ENCODE data around the gene ZNF101. TPM values are rescaled to one million over a fixed set of nuclear protein-coding genes. Genes with fewer than 3 reads are reported as not detected.

The ZNF101 gene
- total RNA-seq, 1 donor from 2014 or later: 6.2 TPM

- peak; percentile 92 for DNase-seq (ENCODE audit: low spot score)
- Mint-ChIP-seq H3K4me1 (ENCODE audit: low read depth) (peaks cover 13% of the 10 kb centered on the region), H3K9me3 (ENCODE audit: low read depth) (no peaks in the 10 kb centered on the region), H3K36me3 (ENCODE audit: low read depth) (no peaks in the 10 kb centered on the region), H3K4me3 (ENCODE audit: unreplicated experiment) (peak overlapping the region; percentile 72), H3K27me3 (ENCODE audit: low read depth) (no peaks in the 10 kb centered on the region), H3K27ac (ENCODE audit: unreplicated experiment) (peak overlapping the region; percentile 18)
- no peak for TF ChIP-seq CTCF (IDR thresholded peaks at IDR 0.05)
Observed at GRCh38 chr19:19626516-19627472, 41.8 kb upstream of the ZNF101 start.

- H3K27me3 Mint-ChIP-seq (ENCODE audit: low read depth): no peaks in the 10 kb centered on the region
- H3K36me3 Mint-ChIP-seq (ENCODE audit: low read depth): peaks cover 1% of the 10 kb centered on the region
- peaks cover 13% of the 10 kb centered on the region for H3K4me1 Mint-ChIP-seq (ENCODE audit: low read depth)
- DNase-seq (ENCODE audit: low spot score): no peak
- H3K27ac Mint-ChIP-seq (ENCODE audit: unreplicated experiment): peak within 1 kb of the TSS; percentile 41
- no peak for TF ChIP-seq CTCF (IDR thresholded peaks at IDR 0.05)
- H3K4me3 Mint-ChIP-seq (ENCODE audit: unreplicated experiment): peak within 1 kb of the TSS; percentile 72
- H3K9me3 Mint-ChIP-seq (ENCODE audit: low read depth): no peaks in the 10 kb centered on the region
Observed at GRCh38 chr19:19627621-19628500, 40.8 kb upstream of the ZNF101 start, which contains the start of gene LPAR2. TSS of gene LPAR2 (minus strand) at chr19:19628220. CDS start at chr19:19627275, 945 bp downstream.

- Mint-ChIP-seq H3K9me3 (ENCODE audit: low read depth) (no peaks in the 10 kb centered on the region), H3K27me3 (ENCODE audit: low read depth) (no peaks in the 10 kb centered on the region), H3K27ac (ENCODE audit: unreplicated experiment) (peak overlapping the region; percentile 41), H3K4me1 (ENCODE audit: low read depth) (peaks cover 13% of the 10 kb centered on the region), H3K36me3 (ENCODE audit: low read depth) (peaks cover 6% of the 10 kb centered on the region), H3K4me3 (ENCODE audit: unreplicated experiment) (peak overlapping the region; percentile 62)
- TF ChIP-seq CTCF (IDR thresholded peaks at IDR 0.05): no peak
- DNase-seq (ENCODE audit: low spot score): no peak
Observed at GRCh38 chr19:19628501-19629134, 40.0 kb upstream of the ZNF101 start.

GRCh38 chr19:19630062-19630414, 38.6 kb upstream of the ZNF101 start:
- peaks cover 17% of the 10 kb centered on the region for H3K36me3 Mint-ChIP-seq (ENCODE audit: low read depth)
- H3K9me3 Mint-ChIP-seq (ENCODE audit: low read depth): no peaks in the 10 kb centered on the region
- H3K4me3 Mint-ChIP-seq (ENCODE audit: unreplicated experiment): no peak overlapping the region

More at GRCh38 chr19:19630062-19630414, 38.6 kb upstream of the ZNF101 start:
- Mint-ChIP-seq H3K27ac (ENCODE audit: unreplicated experiment) (no peak overlapping the region), H3K27me3 (ENCODE audit: low read depth) (no peaks in the 10 kb centered on the region), H3K4me1 (ENCODE audit: low read depth) (peaks cover 13% of the 10 kb centered on the region)
- no peak for DNase-seq (ENCODE audit: low spot score)
- TF ChIP-seq CTCF (IDR thresholded peaks at IDR 0.05): no peak

All from chondrocyte (in vitro differentiated cells).